PFSK-1 (cell line): ENCODE measurements around the gene NDFIP1.

ENCODE experiments used
- POLR2AphosphoS5 ChIP-seq: IDR thresholded peaks from 2 replicates; pipeline ENCODE4 v1.6.1; 2012; ENCODE audit warnings: low read depth, mild to moderate bottlenecking, control low read depth, low read length, moderate library complexity
- SIN3A ChIP-seq: IDR thresholded peaks from 2 replicates; pipeline ENCODE4 v1.6.1; 2012; ENCODE audit warnings: mild to moderate bottlenecking, low read length, moderate library complexity, borderline replicate concordance; ENCODE audit not compliant: insufficient read depth
- TAF1 ChIP-seq: IDR thresholded peaks from 2 replicates; pipeline ENCODE4 v1.6.1; 2012; ENCODE audit warnings: low read length, control low read depth, borderline replicate concordance; ENCODE audit not compliant: insufficient read depth
- TF ChIP-seq, protein P1 (sequence below), 2 experiments: IDR thresholded peaks; 2 replicates each; pipeline versions ENCODE4 v1.6.1 to v1.8.0; 2011 to 2012; ENCODE audit warnings: low read depth in 2 of 2, low read length in 2 of 2, control low read depth in 1 of 2, inconsistent platforms in 1 of 2, mild to moderate bottlenecking in 1 of 2, moderate library complexity in 1 of 2; ENCODE audit not compliant: insufficient read depth in 1 of 2

DNA sequence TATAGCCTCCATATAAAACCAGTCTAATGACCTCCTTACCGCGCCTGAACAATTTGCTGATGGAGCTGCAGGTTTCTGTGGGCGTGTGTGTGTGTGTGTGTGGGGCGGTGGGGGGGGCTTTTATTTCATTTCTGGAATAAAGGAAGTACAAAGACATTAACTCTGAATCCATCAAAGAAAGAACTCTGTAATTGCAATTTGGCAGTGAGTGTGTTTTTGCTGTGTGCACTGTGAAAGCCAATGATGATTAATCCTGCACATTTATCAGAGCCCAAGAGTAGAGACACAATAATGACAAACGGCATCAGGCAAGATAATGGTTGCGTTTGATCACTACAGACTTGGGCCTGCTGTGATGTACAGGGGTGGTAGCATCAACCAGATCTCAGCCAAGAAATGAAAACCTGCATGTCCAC is 29.3 kb upstream of the NDFIP1 start:
- no peak for TF ChIP-seq TAF1
- no peak for TF ChIP-seq POLR2AphosphoS5
- TF ChIP-seq, protein P1, sequence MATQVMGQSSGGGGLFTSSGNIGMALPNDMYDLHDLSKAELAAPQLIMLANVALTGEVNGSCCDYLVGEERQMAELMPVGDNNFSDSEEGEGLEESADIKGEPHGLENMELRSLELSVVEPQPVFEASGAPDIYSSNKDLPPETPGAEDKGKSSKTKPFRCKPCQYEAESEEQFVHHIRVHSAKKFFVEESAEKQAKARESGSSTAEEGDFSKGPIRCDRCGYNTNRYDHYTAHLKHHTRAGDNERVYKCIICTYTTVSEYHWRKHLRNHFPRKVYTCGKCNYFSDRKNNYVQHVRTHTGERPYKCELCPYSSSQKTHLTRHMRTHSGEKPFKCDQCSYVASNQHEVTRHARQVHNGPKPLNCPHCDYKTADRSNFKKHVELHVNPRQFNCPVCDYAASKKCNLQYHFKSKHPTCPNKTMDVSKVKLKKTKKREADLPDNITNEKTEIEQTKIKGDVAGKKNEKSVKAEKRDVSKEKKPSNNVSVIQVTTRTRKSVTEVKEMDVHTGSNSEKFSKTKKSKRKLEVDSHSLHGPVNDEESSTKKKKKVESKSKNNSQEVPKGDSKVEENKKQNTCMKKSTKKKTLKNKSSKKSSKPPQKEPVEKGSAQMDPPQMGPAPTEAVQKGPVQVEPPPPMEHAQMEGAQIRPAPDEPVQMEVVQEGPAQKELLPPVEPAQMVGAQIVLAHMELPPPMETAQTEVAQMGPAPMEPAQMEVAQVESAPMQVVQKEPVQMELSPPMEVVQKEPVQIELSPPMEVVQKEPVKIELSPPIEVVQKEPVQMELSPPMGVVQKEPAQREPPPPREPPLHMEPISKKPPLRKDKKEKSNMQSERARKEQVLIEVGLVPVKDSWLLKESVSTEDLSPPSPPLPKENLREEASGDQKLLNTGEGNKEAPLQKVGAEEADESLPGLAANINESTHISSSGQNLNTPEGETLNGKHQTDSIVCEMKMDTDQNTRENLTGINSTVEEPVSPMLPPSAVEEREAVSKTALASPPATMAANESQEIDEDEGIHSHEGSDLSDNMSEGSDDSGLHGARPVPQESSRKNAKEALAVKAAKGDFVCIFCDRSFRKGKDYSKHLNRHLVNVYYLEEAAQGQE (IDR thresholded peaks at IDR 0.05; ENCODE audit: insufficient read depth in 1 of 2, low read depth in 2 of 2, low read length in 2 of 2), result no peak
- TF ChIP-seq SIN3A, result no peak
